Activated CD8-positive, alpha-beta memory T cell treated with anti-CD3 and anti-CD28 coated beads for 36 hours (primary cell): ENCODE results near the gene ARHGAP8. TPM values are rescaled to one million over a fixed set of nuclear protein-coding genes. Genes with fewer than 3 reads are reported as not detected.

Experiments used
- CTCF ChIA-PET: fragments of 350-600 bp; sonication (Branson Sonifier 250); formaldehyde crosslinking; loops from one replicate; lab custom pipeline; 2021; ENCODE audit warnings: antibody characterized with exemption; lab: Charles Lee
- POLR2A ChIA-PET: fragments of 350-600 bp; sonication (Branson Sonifier 250); formaldehyde crosslinking; loops from one replicate; lab custom pipeline; 2021; ENCODE audit warnings: antibody characterized with exemption; lab: Charles Lee
- total RNA-seq, 2 experiments: library from RNA; stranded (reverse); gene quantifications; one replicate each; pipeline ENCODE4 v1.2.3, GENCODE V29; 2021

ARHGAP8 gene
- total RNA-seq, 2 experiments from 2014 or later, result 0.82 to 1.1 TPM

DNA sequence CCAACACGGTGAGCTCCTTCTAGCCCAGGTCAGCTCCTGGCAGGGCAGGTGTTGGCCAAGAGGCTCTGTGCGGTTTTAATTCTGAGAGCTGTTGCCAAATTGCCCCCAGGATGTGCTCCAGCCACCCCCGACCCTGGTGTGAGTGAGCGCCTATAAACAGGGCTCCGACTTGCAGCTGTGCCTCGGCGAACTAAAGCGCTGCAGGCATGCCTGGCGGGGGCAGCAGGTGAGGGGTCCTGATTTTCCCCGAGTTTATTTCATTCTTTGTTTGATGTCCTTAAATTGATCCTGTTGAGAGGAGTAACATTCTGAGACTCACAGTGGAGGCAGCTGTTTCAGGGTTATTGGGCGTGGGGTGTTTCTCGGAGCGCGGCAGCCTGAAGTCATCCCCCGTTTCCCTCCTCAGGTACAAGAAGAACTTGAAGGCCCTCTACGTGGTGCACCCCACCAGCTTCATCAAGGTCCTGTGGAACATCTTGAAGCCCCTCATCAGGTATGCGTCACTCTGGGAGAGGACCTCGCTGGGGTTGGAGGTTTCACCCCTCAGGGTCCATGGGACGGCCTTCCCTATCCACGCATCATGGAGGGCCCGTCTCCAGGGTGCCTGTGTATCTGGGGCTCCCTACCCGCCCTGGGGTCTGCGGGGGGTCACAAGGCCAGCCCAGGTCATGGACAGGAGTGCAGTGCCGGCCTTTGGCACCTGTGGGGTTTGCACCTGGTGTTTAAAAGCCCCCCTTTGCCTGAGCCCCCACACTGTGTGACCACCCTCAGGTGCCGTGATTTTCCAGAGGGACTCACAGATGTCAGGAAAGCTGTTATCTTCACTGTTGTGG lies 62.1 kb downstream of the ARHGAP8 start:
- ChIA-PET POLR2A (no interaction called here), CTCF (no interaction called here)

DNA sequence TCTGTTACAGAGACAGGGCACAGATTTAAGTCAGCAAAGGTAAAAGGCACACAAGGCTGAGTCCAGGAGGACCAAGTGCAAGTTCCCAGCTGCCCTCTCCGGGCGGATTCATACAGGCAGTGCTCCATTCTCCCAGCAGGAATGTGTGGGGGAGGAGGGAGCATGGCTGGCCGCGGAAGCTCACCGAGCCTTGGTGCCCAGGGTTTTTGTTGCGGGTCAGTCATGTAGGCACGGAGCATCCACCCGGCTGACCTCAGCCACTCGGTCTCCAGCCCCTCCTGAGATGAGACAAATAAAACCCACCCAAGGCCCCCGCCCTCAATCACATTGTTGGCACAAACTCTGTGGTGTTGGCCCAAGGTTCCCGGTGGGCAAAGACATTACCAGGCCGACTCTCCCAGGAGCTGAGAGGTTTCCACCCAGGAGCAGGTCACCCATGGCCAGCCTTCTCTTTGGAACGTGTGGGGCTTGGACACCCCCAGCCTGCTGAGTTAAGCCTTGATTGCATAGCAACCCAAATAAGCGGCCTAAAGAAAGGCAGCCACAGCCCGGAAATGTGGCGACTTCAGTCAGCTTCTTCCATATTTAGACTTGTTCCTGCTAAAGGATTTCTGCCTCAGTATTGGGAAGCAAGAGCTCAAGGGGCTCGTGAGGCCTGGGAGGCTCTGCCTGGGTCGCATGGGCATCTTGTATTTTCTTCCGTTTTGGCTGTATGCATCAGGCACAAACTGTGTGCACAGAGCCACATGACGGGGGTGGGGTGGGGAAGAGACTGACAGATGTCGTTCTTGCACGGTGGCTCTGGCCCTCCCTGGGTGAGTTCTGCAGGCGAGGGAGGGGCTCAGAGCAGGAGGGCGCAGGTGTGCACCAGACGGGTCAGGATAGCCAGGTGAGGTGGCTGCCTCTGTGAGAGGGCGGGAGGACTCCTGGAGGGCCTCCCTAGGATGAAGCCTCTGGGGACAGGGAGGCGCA lies 63.0 kb downstream of the ARHGAP8 start:
- POLR2A ChIA-PET, result no interaction called here
- CTCF ChIA-PET, result no interaction called here

DNA sequence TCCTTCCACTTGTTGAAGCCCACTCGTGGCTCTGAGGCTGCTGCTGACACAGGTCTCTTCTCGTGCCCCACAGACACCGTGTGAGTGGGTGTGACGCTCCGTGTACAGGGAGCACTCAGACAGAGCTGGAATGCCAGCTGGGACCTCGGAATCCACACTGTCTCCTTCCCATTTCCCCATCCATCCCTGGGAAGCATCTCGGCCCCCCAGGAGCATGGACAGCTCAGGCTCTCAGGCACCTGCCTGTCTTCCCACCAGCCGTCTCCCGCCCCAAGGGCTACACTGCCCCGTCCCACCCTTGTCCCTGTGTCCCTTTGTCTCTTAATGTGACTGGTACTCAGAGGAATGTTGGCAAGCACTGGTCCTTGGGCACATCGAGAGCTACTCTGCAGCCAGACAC lies 63.8 kb downstream of the ARHGAP8 start:
- ChIA-PET POLR2A (no interaction called here), CTCF (interaction anchor here (0.7 kb wide), 1 partner anchor 389 kb away, joined by 4 read pairs; no protein-coding TSS in a partner anchor)

DNA sequence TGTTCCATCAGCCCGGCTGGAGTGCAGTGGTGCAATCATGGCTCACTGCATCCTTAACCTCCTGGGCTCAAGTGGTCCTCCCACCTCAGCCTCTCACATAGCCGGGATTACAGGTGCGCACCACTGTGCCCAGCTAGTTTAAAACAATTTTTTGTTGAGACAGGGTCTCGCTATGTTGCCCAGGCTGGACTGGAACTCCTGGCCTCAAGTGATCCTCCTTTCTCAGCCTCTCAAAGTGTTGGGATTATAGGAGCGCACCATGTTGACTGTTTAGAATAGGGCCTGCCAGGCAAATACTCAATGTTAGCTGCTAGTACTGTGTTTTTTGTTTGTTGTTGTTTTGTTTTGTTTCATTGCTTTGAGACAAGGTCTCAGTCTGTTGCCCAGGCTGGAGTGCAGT lies 66.4 kb downstream of the ARHGAP8 start:
- CTCF ChIA-PET, result no interaction called here
- POLR2A ChIA-PET, result no interaction called here

DNA sequence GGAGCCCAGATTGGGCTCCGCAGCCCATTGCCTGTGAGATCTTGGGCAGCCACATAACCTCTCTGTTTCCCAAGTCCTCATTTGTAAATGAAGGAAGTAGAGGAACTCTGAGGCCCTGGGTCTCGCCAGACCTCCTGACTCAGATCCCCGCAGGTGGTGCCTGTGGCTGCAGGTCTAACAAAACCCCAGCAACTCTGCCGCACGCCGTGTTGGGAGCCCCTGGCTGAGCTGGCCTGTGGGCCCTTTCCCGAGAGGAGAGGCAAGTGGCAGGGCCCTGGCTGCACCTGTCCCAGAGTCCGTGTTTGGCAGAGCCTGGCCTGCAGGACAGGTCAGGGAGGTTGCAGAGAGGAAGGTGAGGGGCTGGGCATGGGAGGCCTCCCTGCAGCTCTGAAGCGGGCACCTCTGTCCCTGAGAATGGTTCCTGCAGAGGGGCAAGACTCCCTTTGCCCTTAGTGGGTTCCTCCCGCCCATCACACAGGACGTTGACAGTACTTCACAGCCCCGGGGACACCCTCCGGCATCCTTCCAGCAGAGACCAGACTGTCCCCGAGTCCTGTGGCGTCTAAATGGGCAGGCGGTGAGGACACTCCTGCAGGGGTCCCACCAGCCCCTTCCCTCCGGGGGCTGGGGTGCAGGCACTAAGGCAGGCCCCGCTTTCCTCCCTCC lies 67.7 kb downstream of the ARHGAP8 start:
- ChIA-PET CTCF (interaction anchor here (0.6 to 1.3 kb wide), 2 partner anchors 9 to 80 kb away, joined by 3 read pairs; no protein-coding TSS in a partner anchor), POLR2A (no interaction called here)

DNA sequence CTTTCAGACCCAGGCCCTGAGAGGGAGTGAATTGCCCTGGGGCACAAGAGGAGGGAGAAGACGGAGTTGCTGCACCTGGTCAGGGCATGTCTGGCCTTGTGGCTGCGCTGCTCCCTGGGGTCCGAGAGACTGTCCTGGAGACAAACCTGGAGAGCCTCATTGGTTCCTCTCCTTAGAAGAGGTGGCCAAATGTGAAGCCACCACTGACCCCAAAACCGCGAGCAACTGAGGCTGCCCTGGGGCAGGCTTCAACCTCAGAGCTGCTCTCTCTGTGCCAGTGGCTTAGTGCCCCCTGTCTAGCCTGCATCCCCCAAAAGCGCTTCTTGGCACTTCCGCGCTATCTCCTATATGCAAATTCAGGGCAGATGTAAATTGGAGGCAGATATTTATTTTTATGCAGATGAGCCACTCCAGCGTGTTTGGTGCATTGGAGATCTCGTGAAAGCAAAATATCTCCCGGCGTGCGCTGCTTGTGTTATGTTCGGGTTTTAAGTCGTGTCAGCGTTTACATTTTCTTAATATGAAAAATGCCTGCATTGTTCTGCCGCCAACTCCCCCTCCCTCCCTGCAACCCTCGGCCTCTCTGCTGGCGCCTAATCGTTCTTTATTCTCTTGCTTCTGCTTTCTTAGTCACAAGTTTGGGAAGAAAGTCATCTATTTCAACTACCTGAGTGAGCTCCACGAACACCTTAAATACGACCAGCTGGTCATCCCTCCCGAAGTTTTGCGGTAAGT lies 69.5 kb downstream of the ARHGAP8 start:
- CTCF ChIA-PET, result no interaction called here
- POLR2A ChIA-PET, result no interaction called here

DNA sequence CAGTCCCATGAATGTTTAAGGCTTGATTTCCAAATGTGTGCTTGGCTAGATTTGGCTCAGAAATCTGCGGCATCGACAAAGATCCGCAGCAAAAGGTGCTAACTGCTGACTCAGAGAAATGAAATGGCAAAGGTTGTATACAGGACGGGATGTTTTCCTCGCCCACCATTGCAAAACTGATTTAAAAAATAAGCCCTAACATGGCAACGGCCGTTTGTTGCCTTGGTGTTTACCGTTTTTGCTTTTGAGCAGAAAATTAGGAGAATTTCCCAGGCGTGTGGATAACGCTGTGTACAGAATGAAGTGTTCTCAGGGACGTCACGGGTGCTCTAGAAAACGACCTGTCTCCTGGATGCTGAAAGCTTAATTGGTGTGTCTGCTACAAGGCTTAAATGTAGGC lies 70.2 kb downstream of the ARHGAP8 start:
- ChIA-PET POLR2A (no interaction called here), CTCF (no interaction called here)

DNA sequence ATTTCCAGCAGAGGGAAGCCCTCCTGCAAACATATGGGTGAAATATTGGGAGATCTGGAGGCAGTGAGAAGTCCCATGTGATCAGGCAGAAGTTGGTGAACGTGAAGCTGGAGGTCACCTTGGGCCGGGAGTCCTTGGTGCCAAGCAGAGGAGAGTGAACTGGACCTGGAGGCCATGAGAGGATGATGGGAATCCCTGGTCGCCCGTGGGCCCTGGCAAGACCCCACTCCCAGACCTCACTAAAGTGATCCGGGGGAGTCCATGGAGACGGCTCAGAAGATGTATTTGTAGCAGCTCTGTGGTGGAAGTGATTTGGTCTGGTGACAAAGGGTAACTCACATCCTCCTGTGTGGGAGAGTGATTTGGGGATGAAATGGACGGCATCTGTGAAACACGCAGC lies 71.0 kb downstream of the ARHGAP8 start:
- ChIA-PET POLR2A (no interaction called here), CTCF (interaction anchor here (0.6 to 1.2 kb wide), 2 partner anchors 147 to 309 kb away, joined by 3 read pairs; no protein-coding TSS in a partner anchor)

DNA sequence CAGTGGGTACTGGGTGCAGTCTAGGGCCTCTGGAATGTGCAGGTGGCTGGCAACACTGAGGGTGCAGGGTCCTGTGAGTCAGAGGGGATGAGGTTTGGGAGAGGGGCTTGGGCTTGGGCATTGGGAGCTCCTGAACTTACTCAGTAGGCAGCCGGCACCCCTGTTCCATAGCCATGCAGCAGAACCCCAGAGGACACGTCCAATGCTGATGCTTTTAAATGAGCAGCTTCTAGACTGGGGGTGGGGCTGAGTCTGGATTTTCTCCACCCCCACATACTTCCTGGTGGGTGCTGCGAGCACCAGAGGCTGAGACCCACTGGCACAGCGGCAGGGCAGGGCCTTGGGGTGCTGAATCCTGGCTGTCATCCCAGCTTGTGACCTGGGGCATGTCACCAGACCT lies 71.4 kb downstream of the ARHGAP8 start:
- ChIA-PET POLR2A (no interaction called here), CTCF (interaction anchor here (0.6 to 1.2 kb wide), 2 partner anchors 147 to 309 kb away, joined by 3 read pairs; no protein-coding TSS in a partner anchor)

DNA sequence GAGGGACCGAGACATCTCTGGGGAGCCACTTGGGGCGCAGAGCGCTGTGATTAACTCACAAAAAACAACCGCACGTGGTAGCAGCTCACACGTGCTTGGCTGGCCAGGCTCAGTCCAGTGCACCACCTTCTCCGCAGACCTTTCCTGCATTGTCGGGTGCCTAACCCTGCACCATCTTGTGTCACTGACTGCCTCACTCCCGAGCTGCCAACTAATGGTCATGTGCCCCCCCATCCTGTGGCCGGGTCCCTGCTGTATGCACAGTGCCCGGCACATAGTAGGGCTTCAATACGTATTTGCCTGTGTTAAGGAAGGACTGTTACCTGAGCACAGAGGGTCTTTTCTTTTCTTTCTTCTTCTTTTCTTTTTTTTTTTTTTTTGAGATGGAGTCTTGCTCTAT lies 71.9 kb downstream of the ARHGAP8 start:
- POLR2A ChIA-PET, result no interaction called here
- CTCF ChIA-PET, result interaction anchor here (1.2 kb wide), 1 partner anchor 146 kb away, joined by 3 read pairs; no protein-coding TSS in a partner anchor

DNA sequence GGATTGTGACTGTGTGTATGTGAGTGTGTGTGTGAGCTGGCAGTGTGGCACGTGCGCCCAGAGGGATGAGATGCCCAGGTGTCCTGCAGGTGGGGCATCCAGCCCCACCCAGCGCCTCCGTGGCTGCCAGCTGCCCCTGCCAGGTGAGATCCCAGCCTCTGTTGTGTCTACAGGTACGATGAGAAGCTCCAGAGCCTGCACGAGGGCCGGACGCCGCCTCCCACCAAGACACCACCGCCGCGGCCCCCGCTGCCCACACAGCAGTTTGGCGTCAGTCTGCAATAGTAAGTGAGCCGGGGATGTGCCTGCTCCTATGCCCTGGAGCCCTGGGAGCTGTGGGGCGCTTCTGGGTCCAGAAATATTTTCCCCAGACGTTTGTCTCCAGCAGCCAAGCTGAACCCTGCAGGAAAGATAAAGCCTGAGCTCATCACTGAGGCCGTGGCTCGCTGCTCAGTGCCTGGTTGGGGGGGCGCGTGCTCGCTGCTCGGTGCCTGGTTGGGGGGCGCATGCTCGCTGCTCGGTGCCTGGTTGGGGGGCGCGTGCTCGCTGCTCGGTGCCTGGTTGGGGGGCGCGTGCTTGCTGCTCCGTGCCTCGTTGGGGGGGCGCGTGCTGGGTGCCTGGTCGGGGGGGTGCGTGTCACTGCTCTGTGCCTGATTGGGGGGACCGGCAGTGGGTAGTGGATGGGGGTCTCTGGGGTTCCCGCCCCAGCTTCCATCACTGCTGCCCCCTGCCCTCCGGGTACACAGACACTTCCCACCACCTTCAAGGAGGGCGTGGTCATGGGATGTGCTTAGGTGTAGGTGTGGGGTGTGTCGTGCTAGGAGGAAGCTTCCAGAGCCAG lies 73.2 kb downstream of the ARHGAP8 start:
- ChIA-PET POLR2A (no interaction called here), CTCF (interaction anchor here (0.6 kb wide), 1 partner anchor 13 kb away, joined by 4 read pairs; no protein-coding TSS in a partner anchor)

DNA sequence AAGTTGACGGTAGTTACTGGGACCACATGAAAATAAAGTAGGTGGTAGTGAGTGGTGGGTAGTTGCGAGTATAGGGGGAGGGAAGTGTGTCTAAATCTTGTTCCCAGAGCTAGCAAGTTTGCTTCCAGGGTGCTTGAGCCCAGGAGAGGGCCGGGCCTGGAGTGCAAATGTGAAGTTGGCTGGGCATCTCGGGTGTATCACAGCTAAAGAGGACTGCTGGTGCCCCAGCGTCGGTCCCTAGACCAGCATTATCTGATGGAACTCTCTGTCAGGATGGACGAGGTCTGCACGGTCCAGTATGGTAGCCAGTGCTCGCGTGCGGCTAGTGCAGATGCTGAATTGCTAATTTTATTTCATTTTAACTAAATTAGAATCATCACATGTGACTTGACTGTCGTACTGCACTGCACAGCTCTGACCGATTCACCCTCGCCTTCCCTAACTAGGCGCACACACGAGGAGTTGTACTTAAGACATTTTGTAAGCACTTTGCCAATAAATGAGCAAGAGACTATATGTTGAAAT lies 75.4 kb downstream of the ARHGAP8 start:
- ChIA-PET CTCF (interaction anchor here (0.6 kb wide), 1 partner anchor 28 kb away, joined by 4 read pairs; no protein-coding TSS in a partner anchor), POLR2A (no interaction called here)

DNA sequence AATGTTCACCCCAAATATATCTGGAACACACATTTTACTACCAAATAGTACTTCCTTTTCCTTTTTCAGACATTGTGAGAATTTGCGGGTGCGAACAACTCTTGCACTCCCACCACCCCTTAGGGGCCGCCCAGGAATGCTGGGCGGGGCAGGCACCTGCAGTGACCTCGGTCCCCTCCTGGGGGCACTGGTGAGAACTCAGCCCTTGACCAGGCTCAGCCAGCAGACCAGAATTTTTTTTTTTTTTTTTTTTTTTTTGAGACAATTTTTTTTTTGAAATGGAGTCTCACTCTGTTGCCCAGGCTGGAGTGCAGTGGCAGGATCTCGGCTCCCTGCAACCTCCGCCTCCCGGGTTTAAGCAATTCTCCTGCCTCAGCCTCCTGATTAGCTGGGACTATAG lies 75.8 kb downstream of the ARHGAP8 start:
- POLR2A ChIA-PET, result no interaction called here
- CTCF ChIA-PET, result interaction anchor here (0.6 kb wide), 1 partner anchor 28 kb away, joined by 4 read pairs; no protein-coding TSS in a partner anchor

DNA sequence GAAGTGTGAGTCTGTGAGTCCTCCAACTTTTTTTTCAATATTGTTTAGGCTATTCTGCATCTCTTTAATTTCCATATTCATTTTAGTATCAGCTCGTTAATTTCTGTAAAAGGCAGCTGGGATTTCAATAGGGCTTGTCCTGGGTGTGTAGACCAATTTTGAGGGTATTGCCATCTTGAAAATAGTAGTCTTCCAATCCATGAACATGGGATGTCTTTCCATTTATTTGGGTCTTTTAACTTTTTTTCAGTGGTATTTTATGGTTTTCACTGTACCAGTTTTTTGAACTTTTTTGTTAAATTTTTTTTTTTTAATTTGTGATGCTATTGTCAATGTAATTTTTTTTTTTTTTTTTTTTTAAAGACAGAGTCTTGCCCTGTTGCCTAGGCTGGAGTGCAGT lies 79.5 kb downstream of the ARHGAP8 start:
- ChIA-PET CTCF (no interaction called here), POLR2A (no interaction called here)

DNA sequence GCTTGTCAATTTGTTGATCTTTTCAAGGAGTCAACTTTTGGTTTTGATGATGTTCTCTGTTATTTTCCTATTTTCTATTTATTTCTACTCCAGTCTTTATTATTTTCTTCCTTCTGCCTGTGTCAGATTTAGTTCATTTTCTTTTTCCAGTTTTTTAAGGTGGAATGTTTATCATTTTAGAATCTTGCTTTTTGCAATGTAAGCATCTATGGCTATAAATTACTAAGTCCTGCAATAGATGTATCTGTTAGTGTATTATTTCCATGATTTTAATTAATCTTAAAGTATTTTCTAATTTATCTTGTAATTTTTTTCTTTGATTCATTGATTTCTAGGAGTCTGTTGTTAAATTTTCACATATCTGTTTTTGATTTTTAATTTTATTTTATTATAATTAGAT lies 81.7 kb downstream of the ARHGAP8 start:
- POLR2A ChIA-PET, result no interaction called here

DNA sequence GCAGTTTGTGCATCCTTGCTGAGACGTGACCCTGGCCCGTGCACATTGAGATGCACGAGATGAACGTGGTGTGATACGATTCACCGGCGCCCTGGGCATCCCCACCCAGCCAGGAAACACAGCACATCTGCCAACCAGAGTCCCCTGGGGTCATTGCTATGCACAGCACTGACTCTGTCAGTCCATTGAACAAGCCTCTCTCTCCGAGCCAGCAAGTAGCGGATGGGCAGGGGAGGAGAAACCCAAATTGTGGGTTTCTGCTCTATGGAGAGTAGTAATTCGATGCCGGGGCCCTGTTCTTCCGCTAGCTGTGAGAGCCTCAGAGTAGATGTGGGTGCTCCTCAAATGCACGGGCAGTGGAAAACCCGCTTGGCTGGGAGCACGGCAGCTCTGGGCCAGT lies 85.1 kb downstream of the ARHGAP8 start:
- ChIA-PET CTCF (no interaction called here), POLR2A (no interaction called here)

More for the DNA sequence above, 81.7 kb downstream of the ARHGAP8 start:
- CTCF ChIA-PET, result no interaction called here

DNA sequence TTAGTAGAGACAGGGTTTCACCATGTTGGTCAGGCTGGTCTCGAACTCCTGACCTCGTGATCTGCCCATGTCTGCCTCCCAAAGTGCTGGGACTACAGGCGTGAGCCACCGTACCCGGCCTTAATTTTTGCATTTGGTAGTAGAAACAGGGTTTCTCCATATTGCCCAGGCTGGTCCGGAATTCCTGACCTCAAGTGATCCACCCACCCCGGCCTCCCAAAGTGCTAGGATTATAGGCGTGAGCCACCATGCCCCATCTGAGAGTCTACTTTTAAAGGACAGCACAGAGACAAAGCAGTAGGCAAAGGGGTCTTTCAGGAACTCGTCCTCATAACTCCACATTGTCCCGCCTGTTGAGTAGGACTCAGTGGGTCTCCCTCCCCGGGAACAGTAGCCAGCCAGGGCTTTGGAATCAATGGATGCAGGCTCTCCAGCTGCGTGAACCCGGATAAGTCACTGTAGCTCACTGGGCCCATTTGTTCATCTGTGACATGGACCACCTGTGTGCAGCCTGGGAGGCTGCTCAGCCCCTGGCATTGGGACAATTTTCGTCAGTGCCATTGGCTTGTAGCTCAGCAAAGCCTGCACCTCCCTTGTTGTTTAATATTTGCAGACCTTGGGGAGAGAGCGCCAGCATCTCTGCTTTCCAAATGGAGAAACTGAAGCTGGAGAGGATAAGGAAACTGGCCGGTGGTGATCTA lies 86.1 kb downstream of the ARHGAP8 start:
- ChIA-PET CTCF (no interaction called here), POLR2A (no interaction called here)
